NT2/D1 (cell line): ENCODE data around the gene MS4A6E.

Source experiments
- YY1 ChIP-seq: IDR thresholded peaks from 2 replicates; pipeline ENCODE4 v1.6.1; 2011; ENCODE audit not compliant: insufficient read length, insufficient read depth
- ZNF274 ChIP-seq: IDR thresholded peaks from 2 replicates; pipeline ENCODE4 v1.6.1; 2011; ENCODE audit warnings: mild to moderate bottlenecking, low read depth, low read length

DNA sequence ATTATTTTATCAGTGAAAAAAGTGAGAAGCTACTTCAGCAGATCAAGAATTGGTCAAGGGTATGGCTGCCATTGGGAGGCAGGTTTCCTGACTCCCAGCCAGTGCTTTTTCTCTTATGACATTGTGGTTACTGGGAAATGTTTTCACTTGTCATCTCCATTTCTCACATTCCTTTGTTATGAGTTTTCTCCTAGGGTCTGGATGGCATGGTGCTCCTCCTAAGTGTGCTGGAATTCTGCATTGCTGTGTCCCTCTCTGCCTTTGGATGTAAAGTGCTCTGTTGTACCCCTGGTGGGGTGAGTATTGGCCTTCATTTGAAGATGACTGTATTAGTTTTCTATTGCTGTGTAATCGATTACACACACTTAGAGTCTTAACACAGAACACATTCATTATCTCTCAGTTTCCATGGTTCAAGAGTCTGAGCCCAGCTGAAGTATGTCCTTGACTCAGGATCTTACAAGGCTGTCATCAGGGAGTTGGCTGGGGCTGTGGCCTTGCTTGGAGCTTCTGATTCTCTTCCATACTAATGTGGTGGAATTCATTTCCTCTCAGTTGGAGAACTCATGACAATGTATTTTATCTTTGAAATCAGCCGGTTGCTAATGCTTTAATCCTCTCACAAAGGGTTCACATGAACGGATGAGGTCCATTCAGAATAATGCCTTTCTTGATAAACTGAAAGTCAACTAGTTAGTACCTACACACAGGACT, 21.0 kb upstream of the MS4A6E start:
- no peak for TF ChIP-seq YY1
- TF ChIP-seq ZNF274 = no peak
